IMR-90 (cell line): Measurements from ENCODE around the gene ACP1. TPM values are rescaled to one million over a fixed set of nuclear protein-coding genes. Genes with fewer than 3 reads are reported as not detected.

Experiments
- ATAC-seq: fragments of 200-7000 bp; cut with Tn5 transposase; 2 replicates; pipeline ENCODE4 v1.9.1; 2020; ENCODE audit warnings: low read depth, mild to moderate bottlenecking, moderate library complexity
- BruUV-seq: library from RNA; stranded (reverse); fragments of 400-500 nt; replicated peaks from 2 replicates; lab custom pipeline; 2021; lab: Mats Ljungman, UMichigan
- CTCF ChIA-PET: fragments of 300-600 bp; formaldehyde crosslinking; extraction: SDS; loops from one replicate; lab custom pipeline; 2021; ENCODE audit warnings: antibody characterized with exemption; lab: Yijun Ruan, JAX
- POLR2A ChIA-PET: fragments of 300-600 bp; sonication (Branson Sonifier 250); formaldehyde crosslinking; loops from one replicate; lab custom pipeline; 2022; ENCODE audit warnings: antibody characterized with exemption; ENCODE audit not compliant: unreplicated experiment; lab: Charles Lee
- DNase-seq: peaks from one replicate; pipeline ENCODE4 v3.0.0; 2013
- H2AFZ ChIP-seq: replicated peaks from 2 replicates; pipeline ENCODE3; 2013; ENCODE audit warnings: low read length, mild to moderate bottlenecking; ENCODE audit not compliant: poor library complexity
- H2AK5ac ChIP-seq: 2 replicates; pipeline ENCODE4 v1.6.1; 2013; ENCODE audit warnings: low read depth, low read length, inconsistent platforms
- H2AK9ac ChIP-seq: replicated peaks from 2 replicates; pipeline ENCODE3; 2013; ENCODE audit warnings: mild to moderate bottlenecking, low read depth, low read length, moderate library complexity; ENCODE audit not compliant: poor library complexity
- H2BK120ac ChIP-seq: 2 replicates; pipeline ENCODE4 v1.6.1; 2013; ENCODE audit warnings: low read depth, low read length, inconsistent platforms
- H2BK15ac ChIP-seq: 3 replicates; pipeline ENCODE4 v1.6.1; 2013; ENCODE audit warnings: low read depth, low read length, inconsistent platforms
- H2BK20ac ChIP-seq: 2 replicates; pipeline ENCODE4 v1.6.1; 2013; ENCODE audit warnings: low read depth, mild to moderate bottlenecking, inconsistent platforms, low read length, moderate library complexity
- H2BK5ac ChIP-seq: 2 replicates; pipeline ENCODE4 v1.6.1; 2013; ENCODE audit warnings: mild to moderate bottlenecking, low read depth, low read length, inconsistent platforms; ENCODE audit not compliant: poor library complexity, severe bottlenecking
- H3K14ac ChIP-seq: replicated peaks from 2 replicates; pipeline ENCODE4 v1.6.1; 2013; ENCODE audit warnings: low read depth, low read length, inconsistent platforms
- H3K18ac ChIP-seq: 2 replicates; pipeline ENCODE4 v1.6.1; 2013; ENCODE audit warnings: low read depth, low read length, control low read depth
- H3K23ac ChIP-seq: 2 replicates; pipeline ENCODE4 v1.6.1; 2013; ENCODE audit warnings: low read depth, low read length, inconsistent platforms
- H3K27ac ChIP-seq: 2 replicates; pipeline ENCODE4 v1.5.1; 2013; ENCODE audit warnings: mild to moderate bottlenecking, control low read depth, low read length; ENCODE audit not compliant: insufficient read depth
- H3K27me3 ChIP-seq: 2 replicates; pipeline ENCODE4 v1.6.1; 2013; ENCODE audit warnings: low read length; ENCODE audit not compliant: control insufficient read depth, insufficient read depth
- H3K36me3 ChIP-seq: 2 replicates; pipeline ENCODE4 v1.6.1; 2013; ENCODE audit warnings: low read length, mixed read lengths; ENCODE audit not compliant: control insufficient read depth, insufficient read depth
- H3K4ac ChIP-seq: 2 replicates; pipeline ENCODE4 v1.6.1; 2013; ENCODE audit warnings: low read depth, low read length, inconsistent platforms
- H3K4me1 ChIP-seq: 2 replicates; pipeline ENCODE4 v1.6.1; 2013; ENCODE audit warnings: low read length, mixed read lengths; ENCODE audit not compliant: control insufficient read depth, insufficient read depth
- H3K4me2 ChIP-seq: 2 replicates; pipeline ENCODE4 v1.6.1; 2013; ENCODE audit warnings: low read depth, mild to moderate bottlenecking, control low read depth, low read length, moderate library complexity
- H3K4me3 ChIP-seq: 2 replicates; pipeline ENCODE4 v1.5.1; 2013; ENCODE audit warnings: low read depth, mild to moderate bottlenecking, control low read depth, low read length, moderate library complexity; ENCODE audit not compliant: insufficient read depth
- H3K56ac ChIP-seq: 2 replicates; pipeline ENCODE4 v1.6.1; 2013; ENCODE audit warnings: low read length, inconsistent platforms; ENCODE audit not compliant: insufficient read depth; ENCODE audit errors: extremely low read depth
- H3K79me1 ChIP-seq, 2 experiments: 2 replicates each; pipeline ENCODE4 v1.6.1; 2013; ENCODE audit warnings: low read length in 2 of 2, inconsistent platforms in 1 of 2, low read depth in 1 of 2
- H3K9ac ChIP-seq: 2 replicates; pipeline ENCODE4 v1.6.1; 2013; ENCODE audit warnings: low read depth, low read length, control low read depth
- H3K9me1 ChIP-seq: 2 replicates; pipeline ENCODE4 v1.6.1; 2013; ENCODE audit warnings: low read length, inconsistent platforms; ENCODE audit not compliant: insufficient read depth
- H3K9me3 ChIP-seq: 2 replicates; pipeline ENCODE4 v1.6.1; 2013; ENCODE audit warnings: low read length; ENCODE audit not compliant: control insufficient read depth, insufficient read depth
- H4K20me1 ChIP-seq: 2 replicates; pipeline ENCODE4 v1.6.1; 2013; ENCODE audit warnings: low read length, inconsistent platforms; ENCODE audit not compliant: insufficient read depth
- H4K5ac ChIP-seq: 2 replicates; pipeline ENCODE4 v1.6.1; 2013; ENCODE audit warnings: mild to moderate bottlenecking, low read depth, low read length, control low read depth
- H4K8ac ChIP-seq, 2 experiments: 2 replicates each; pipeline ENCODE4 v1.6.1; 2013; ENCODE audit warnings: low read depth in 2 of 2, low read length in 2 of 2, control low read depth in 1 of 2, inconsistent platforms in 1 of 2
- H4K91ac ChIP-seq: 2 replicates; pipeline ENCODE4 v1.6.1; 2013; ENCODE audit warnings: low read depth, low read length, inconsistent platforms; ENCODE audit not compliant: insufficient read depth
- CTCF ChIP-seq: conservative IDR thresholded peaks from 2 replicates; pipeline ENCODE4 v1.5.1; 2012; ENCODE audit warnings: mild to moderate bottlenecking, low read depth, low read length, improper control_type of control experiment
- MAZ ChIP-seq: IDR thresholded peaks from 2 replicates; pipeline ENCODE4 v1.6.1; 2012; ENCODE audit warnings: low read depth, mild to moderate bottlenecking, low read length, improper control_type of control experiment, moderate library complexity, borderline replicate concordance
- NFE2L2 ChIP-seq: fragments of 150-350 bp; IDR thresholded peaks from 2 replicates; pipeline ENCODE4 v1.6.1; 2016; ENCODE audit warnings: low read depth, mild to moderate bottlenecking, low read length
- RCOR1 ChIP-seq: IDR thresholded peaks from 2 replicates; pipeline ENCODE4 v1.6.1; 2012; ENCODE audit warnings: mild to moderate bottlenecking, low read length, improper control_type of control experiment; ENCODE audit not compliant: insufficient replicate concordance
- WGBS, 2 experiments: methylation state at CpG; one replicate each; pipeline versions ENCODE4 v1.1.5 to v1.1.7; 2013; ENCODE audit warnings: missing lambda C conversion rate in 2 of 2; ENCODE audit not compliant: insufficient read length in 1 of 2; ENCODE audit errors: extremely low coverage in 2 of 2; 5-methylcytosine and 5-hydroxymethylcytosine counted together
- dilution Hi-C: fragments of 300-500 bp; cut with HindIII; formaldehyde crosslinking; loops from one replicate; pipeline ENCODE4 v1.14.3; 2018; ENCODE audit warnings: low sequenced_read_pairs; ENCODE audit not compliant: unreplicated experiment
- in situ Hi-C: fragments of 300-500 bp; cut with MboI; formaldehyde crosslinking; loops from 3 replicates; pipeline ENCODE4 v1.14.3; 2019; ENCODE audit warnings: low sequenced_read_pairs, inconsistent platforms, mixed read lengths
- intact Hi-C: fragments of 100-400 bp; cut with micrococcal nuclease; formaldehyde crosslinking; loops from 2 replicates; pipeline ENCODE4 v1.10.0; 2022
- polyA plus RNA-seq, 3 experiments: library from polyadenylated mRNA; depleted of rRNA; stranded (reverse); fragments of >200 nt; gene quantifications; 2 replicates each; pipeline ENCODE4 v1.2.3, GENCODE V29; 2012; ENCODE audit warnings: low replicate concordance in 1 of 3
- total RNA-seq: library from RNA; depleted of rRNA; stranded (reverse); fragments of >200 nt; gene quantifications from 2 replicates; pipeline ENCODE4 v1.2.3, GENCODE V29; 2012
- TF ChIP-seq, protein P1 (sequence below): fragments of 150-350 bp; IDR thresholded peaks from 2 replicates; pipeline ENCODE4 v1.6.1; 2016; ENCODE audit warnings: low read depth, mild to moderate bottlenecking, low read length, moderate library complexity, borderline replicate concordance

The ACP1 gene
- total and polyA plus RNA-seq, 2 of the 4 experiments (the other 2 are of a cell fraction), result 85.7 to 104 TPM

- TF ChIP-seq NFE2L2, result peak; percentile 22; the same call in 1 of the 2 replicates
- TF ChIP-seq MAZ, result no peak
Observed at GRCh38 chr2:260507-261161, 4.1 kb upstream of the ACP1 start (continued).

DNA sequence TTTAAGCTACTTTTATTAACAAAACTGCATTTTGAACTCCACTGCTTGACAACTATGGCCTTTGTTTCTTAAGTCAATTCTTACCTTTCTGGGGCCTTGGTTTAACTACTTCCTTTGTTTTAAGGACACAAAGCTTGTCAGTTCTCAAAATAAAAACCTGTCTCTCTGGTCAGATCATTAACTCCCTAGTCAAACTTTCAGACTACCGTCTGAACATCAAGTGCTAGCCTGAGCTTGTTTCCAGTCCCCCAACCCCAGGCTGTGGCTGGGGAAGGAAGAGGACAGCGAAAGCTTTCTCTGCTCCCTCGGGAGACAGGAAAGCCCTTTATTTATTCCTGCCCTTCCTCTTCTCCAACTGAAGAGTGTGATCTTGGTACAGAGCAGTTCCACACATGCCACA is 2.6 kb upstream of the ACP1 start:
- H4K8ac ChIP-seq, result no peak overlapping the region
- no peak overlapping the region for H3K4me3 ChIP-seq
- H3K79me1 ChIP-seq, result peaks cover 15 to 31% of the 10 kb centered on the region in 2 experiments
- peaks cover 8% of the 10 kb centered on the region; the same call in 1 of the 2 replicates for H4K20me1 ChIP-seq
- H3K4ac ChIP-seq, result no peak overlapping the region
- intact Hi-C loops, result loop anchor here (5.0 kb wide), 1 partner anchor 415 kb away; the partner anchor contains the start of gene TMEM18
- H2BK20ac ChIP-seq, result no peak overlapping the region
- DNase-seq, result no peak
- no peak overlapping the region for H3K4me2 ChIP-seq
- dilution Hi-C loops, result no loop called here
- no peak for ATAC-seq
- no peak overlapping the region for H2AFZ ChIP-seq
- H3K9ac ChIP-seq, result no peak overlapping the region
- H3K27me3 ChIP-seq, result no peaks in the 10 kb centered on the region
- H4K91ac ChIP-seq, result no peak overlapping the region
- no peak overlapping the region for H3K18ac ChIP-seq
- peaks cover 12% of the 10 kb centered on the region for H3K4me1 ChIP-seq
- no CpG with 5 or more reads among the region's 3 CpGs for WGBS, 2 experiments
- in situ Hi-C loops, result no loop called here
- no peak overlapping the region for H2AK9ac ChIP-seq
- H3K9me1 ChIP-seq, result peaks cover 3% of the 10 kb centered on the region
- no peak overlapping the region for H2BK15ac ChIP-seq
- no peak overlapping the region for H3K56ac ChIP-seq
- no peak overlapping the region for H2BK120ac ChIP-seq
- no peak overlapping the region for H2BK5ac ChIP-seq
- ChIA-PET POLR2A (no interaction called here), CTCF (interaction anchor here (0.6 to 1.0 kb wide), 2 partner anchors 12 to 89 kb away, joined by 3 to 7 read pairs; no protein-coding TSS in a partner anchor)
- no peaks in the 10 kb centered on the region for H3K9me3 ChIP-seq
- no peak overlapping the region for H3K14ac ChIP-seq
- no peak overlapping the region for H3K27ac ChIP-seq
- no peak overlapping the region for H2AK5ac ChIP-seq
- no peak overlapping the region for H4K5ac ChIP-seq
- H3K23ac ChIP-seq, result no peak overlapping the region
- H3K36me3 ChIP-seq, result no peaks in the 10 kb centered on the region; the same call in 1 of the 2 replicates
- TF ChIP-seq, protein P1, sequence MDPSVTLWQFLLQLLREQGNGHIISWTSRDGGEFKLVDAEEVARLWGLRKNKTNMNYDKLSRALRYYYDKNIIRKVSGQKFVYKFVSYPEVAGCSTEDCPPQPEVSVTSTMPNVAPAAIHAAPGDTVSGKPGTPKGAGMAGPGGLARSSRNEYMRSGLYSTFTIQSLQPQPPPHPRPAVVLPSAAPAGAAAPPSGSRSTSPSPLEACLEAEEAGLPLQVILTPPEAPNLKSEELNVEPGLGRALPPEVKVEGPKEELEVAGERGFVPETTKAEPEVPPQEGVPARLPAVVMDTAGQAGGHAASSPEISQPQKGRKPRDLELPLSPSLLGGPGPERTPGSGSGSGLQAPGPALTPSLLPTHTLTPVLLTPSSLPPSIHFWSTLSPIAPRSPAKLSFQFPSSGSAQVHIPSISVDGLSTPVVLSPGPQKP, result no peak
- TF ChIP-seq RCOR1 (no peak), CTCF (no peak)
- no TSS peak for BruUV-seq
